ENCODE results near the gene HABP2.

DNA sequence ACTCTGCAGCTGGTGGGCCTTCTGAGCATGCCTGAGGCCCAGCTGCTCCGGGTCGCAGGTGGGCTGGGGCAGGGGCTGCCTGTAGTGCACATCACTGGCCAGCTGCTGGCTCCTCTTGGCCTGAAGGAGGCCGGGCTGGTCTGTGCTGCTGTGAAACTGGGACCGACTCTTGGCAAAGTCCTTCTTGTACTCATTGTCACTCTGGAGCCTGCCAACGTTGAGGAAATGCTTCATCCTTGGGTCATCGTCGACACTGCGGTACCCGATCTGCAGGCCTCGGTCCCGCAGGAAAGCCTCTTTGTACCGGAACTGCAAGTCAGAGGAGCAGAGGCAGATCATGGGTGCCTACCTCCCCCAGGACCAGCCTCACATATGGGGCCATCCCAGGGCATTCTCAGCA is 37.7 kb downstream of the HABP2 start:
- TF ChIP-seq SMC3 (conservative IDR thresholded peaks at IDR 0.05; ENCODE audit: poor library complexity) (no peak), CTCF (IDR thresholded peaks at IDR 0.05; ENCODE audit: poor library complexity, severe bottlenecking) (no peak), EZH2 (IDR thresholded peaks at IDR 0.05; ENCODE audit: borderline replicate concordance, insufficient read depth, low read length, poor library complexity, severe bottlenecking) (no peak), POLR2AphosphoS5 (IDR thresholded peaks at IDR 0.05) (no peak), RAD21 (conservative IDR thresholded peaks at IDR 0.05) (no peak)
- TF ChIP-seq, protein P1, sequence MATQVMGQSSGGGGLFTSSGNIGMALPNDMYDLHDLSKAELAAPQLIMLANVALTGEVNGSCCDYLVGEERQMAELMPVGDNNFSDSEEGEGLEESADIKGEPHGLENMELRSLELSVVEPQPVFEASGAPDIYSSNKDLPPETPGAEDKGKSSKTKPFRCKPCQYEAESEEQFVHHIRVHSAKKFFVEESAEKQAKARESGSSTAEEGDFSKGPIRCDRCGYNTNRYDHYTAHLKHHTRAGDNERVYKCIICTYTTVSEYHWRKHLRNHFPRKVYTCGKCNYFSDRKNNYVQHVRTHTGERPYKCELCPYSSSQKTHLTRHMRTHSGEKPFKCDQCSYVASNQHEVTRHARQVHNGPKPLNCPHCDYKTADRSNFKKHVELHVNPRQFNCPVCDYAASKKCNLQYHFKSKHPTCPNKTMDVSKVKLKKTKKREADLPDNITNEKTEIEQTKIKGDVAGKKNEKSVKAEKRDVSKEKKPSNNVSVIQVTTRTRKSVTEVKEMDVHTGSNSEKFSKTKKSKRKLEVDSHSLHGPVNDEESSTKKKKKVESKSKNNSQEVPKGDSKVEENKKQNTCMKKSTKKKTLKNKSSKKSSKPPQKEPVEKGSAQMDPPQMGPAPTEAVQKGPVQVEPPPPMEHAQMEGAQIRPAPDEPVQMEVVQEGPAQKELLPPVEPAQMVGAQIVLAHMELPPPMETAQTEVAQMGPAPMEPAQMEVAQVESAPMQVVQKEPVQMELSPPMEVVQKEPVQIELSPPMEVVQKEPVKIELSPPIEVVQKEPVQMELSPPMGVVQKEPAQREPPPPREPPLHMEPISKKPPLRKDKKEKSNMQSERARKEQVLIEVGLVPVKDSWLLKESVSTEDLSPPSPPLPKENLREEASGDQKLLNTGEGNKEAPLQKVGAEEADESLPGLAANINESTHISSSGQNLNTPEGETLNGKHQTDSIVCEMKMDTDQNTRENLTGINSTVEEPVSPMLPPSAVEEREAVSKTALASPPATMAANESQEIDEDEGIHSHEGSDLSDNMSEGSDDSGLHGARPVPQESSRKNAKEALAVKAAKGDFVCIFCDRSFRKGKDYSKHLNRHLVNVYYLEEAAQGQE (IDR thresholded peaks at IDR 0.05; ENCODE audit: borderline replicate concordance) = no peak
